Upper lobe of left lung (tissue), 6 donors: ENCODE data around the gene KIF25. TPM values are rescaled to one million over a fixed set of nuclear protein-coding genes. Genes with fewer than 3 reads are reported as not detected.
"Not testable (repeated sequence)": the region's sequence is repeated elsewhere in the genome, so short reads cannot be mapped to it uniquely, and the experiment has no call there.

Experiments used
- ATAC-seq, 2 donors: fragments of 200-7000 bp; cut with Tn5 transposase; one replicate each; pipeline ENCODE4 v1.9.1; 2022; ENCODE audit warnings: mild to moderate bottlenecking in 2 of 2, moderate library complexity in 2 of 2; ENCODE audit not compliant: low FRiP score in 2 of 2
- DNase-seq, 2 donors: peaks; one replicate each; pipeline ENCODE4 v3.0.0-alpha.2; 2019 to 2020
- H3K27ac ChIP-seq, 4 donors: fragments of 200-600 bp; sonication (generic); one replicate each; pipeline ENCODE4 v1.5.1; 2016 to 2019
- H3K27me3 ChIP-seq, 4 donors: fragments of 200-600 bp; sonication (generic); one replicate each; pipeline ENCODE4 v1.5.1; 2017 to 2019
- H3K36me3 ChIP-seq, 4 donors: fragments of 200-600 bp; sonication (generic); one replicate each; pipeline ENCODE4 v1.5.1; 2016 to 2019
- H3K4me1 ChIP-seq, 4 donors: fragments of 200-600 bp; sonication (generic); one replicate each; pipeline ENCODE4 v1.5.1; 2018 to 2019
- H3K4me3 ChIP-seq, 4 donors: fragments of 200-600 bp; sonication (generic); one replicate each; pipeline ENCODE4 v1.5.1; 2017 to 2019; ENCODE audit warnings: mild to moderate bottlenecking in 2 of 4, moderate library complexity in 1 of 4
- H3K9me3 ChIP-seq, 4 donors: fragments of 200-600 bp; sonication (generic); one replicate each; pipeline ENCODE4 v1.5.1; 2018 to 2019
- EP300 ChIP-seq, 4 donors: sonication (generic); formaldehyde crosslinking; IDR thresholded peaks; one replicate each; pipeline ENCODE4 v1.5.1; 2017; ENCODE audit warnings: antibody characterized with exemption in 4 of 4, control low read depth in 2 of 4
- POLR2A ChIP-seq, 4 donors: fragments of 450-650 bp; IDR thresholded peaks; one replicate each; pipeline ENCODE4 v1.5.1; 2016 to 2017; ENCODE audit warnings: antibody characterized with exemption in 4 of 4, mild to moderate bottlenecking in 2 of 4
- POLR2AphosphoS5 ChIP-seq, 2 donors: sonication (generic); formaldehyde crosslinking; IDR thresholded peaks; one replicate each; pipeline ENCODE4 v1.5.1; 2017; ENCODE audit warnings: antibody characterized with exemption in 2 of 2
- WGBS, 2 donors: methylation state at CpG; one replicate each; pipeline ENCODE4 v1.1.5; 2017 to 2018; 5-methylcytosine and 5-hydroxymethylcytosine counted together
- total RNA-seq, 6 donors: library from RNA; depleted of rRNA in 4 of 6; stranded (reverse); fragments of >200 nt in 4 of 6; gene quantifications; one replicate each; pipeline versions ENCODE4 v1.1.0 to v1.2.1, GENCODE V29; 2016 to 2021
- TF ChIP-seq, protein P1 (sequence below), 6 experiments: fragments of 450-650 bp in 4 of 6; fragments of 200-600 bp in 2 of 6; sonication (generic) in 2 of 6; IDR thresholded peaks; one replicate each; pipeline ENCODE4 v1.5.1; 2016 to 2019; ENCODE audit warnings: antibody characterized with exemption in 6 of 6
- donor health status: DM: no; HTN: no; CAD: no; lungs with moderate emphysema.
- donor health status: DM: no; HTN: yes; CAD: no; lungs with severe emphysema.

The KIF25 gene
- total RNA-seq, 6 donors from 2014 or later, result 0.17 to 0.54 (median 0.30) TPM; not detected in 3

GRCh38 chr6:168001029-168001332 is 3.5 kb downstream of the KIF25 start:
- no peaks in the 10 kb centered on the region for H3K36me3 ChIP-seq
- H3K27ac ChIP-seq, result no peak overlapping the region
- TF ChIP-seq POLR2AphosphoS5 (IDR thresholded peaks at IDR 0.05) (no peak), EP300 (IDR thresholded peaks at IDR 0.05) (no peak), POLR2A (IDR thresholded peaks at IDR 0.05) (no peak)
- TF ChIP-seq, protein P1, sequence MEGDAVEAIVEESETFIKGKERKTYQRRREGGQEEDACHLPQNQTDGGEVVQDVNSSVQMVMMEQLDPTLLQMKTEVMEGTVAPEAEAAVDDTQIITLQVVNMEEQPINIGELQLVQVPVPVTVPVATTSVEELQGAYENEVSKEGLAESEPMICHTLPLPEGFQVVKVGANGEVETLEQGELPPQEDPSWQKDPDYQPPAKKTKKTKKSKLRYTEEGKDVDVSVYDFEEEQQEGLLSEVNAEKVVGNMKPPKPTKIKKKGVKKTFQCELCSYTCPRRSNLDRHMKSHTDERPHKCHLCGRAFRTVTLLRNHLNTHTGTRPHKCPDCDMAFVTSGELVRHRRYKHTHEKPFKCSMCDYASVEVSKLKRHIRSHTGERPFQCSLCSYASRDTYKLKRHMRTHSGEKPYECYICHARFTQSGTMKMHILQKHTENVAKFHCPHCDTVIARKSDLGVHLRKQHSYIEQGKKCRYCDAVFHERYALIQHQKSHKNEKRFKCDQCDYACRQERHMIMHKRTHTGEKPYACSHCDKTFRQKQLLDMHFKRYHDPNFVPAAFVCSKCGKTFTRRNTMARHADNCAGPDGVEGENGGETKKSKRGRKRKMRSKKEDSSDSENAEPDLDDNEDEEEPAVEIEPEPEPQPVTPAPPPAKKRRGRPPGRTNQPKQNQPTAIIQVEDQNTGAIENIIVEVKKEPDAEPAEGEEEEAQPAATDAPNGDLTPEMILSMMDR (IDR thresholded peaks at IDR 0.05), result no peak
- WGBS, 2 donors, result 68 to 71% methylated on average over 10 of the region's 10 CpGs
- no peaks in the 10 kb centered on the region for H3K4me1 ChIP-seq
- H3K9me3 ChIP-seq, result no peaks in the 10 kb centered on the region
- ATAC-seq (no peak), DNase-seq (no peak)
- H3K27me3 ChIP-seq, result no peaks in the 10 kb centered on the region
- H3K4me3 ChIP-seq, result no peak overlapping the region

DNA sequence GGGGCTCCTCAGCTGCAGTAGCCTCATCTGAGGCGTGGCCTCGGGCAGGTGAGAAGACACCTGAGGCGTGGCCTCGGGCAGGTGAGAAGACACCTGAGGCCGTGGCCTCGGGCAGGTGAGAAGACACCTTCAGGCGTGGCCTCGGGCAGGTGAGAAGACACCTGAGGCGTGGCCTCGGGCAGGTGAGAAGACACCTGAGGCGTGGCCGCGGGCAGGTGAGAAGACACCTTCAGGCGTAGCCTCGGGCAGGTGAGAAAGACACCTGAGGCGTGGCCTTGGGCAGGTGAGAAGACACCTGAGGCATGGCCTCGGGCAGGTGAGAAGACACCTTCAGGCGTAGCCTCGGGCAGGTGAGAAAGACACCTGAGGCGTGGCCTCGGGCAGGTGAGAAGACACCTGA is 4.0 kb downstream of the KIF25 start:
- H3K36me3 ChIP-seq, DNase-seq, H3K4me3 ChIP-seq, ATAC-seq, H3K9me3 ChIP-seq, H3K27ac ChIP-seq, H3K4me1 ChIP-seq, H3K27me3 ChIP-seq: not testable (repeated sequence)
- 91 to 94% methylated on average over 5 to 21 of the region's 21 CpGs for WGBS, 2 donors

GRCh38 chr6:168002804-168003203 is 5.3 kb downstream of the KIF25 start:
- no peak overlapping the region for H3K4me3 ChIP-seq
- WGBS, 2 donors, result 89 to 94% methylated on average over 6 of the region's 6 CpGs
- H3K27ac ChIP-seq, result no peak overlapping the region
- no peaks in the 10 kb centered on the region for H3K27me3 ChIP-seq
- DNase-seq, result no peak
- no peaks in the 10 kb centered on the region for H3K36me3 ChIP-seq
- no peak for TF ChIP-seq EP300 (IDR thresholded peaks at IDR 0.05)
- TF ChIP-seq, protein P1 (IDR thresholded peaks at IDR 0.05), result no peak
- TF ChIP-seq POLR2A (IDR thresholded peaks at IDR 0.05), result no peak
- TF ChIP-seq POLR2AphosphoS5 (IDR thresholded peaks at IDR 0.05), result no peak
- H3K9me3 ChIP-seq, result no peaks in the 10 kb centered on the region
- ATAC-seq, result no peak
- no peaks in the 10 kb centered on the region for H3K4me1 ChIP-seq

GRCh38 chr6:168004023-168004422 is 6.6 kb downstream of the KIF25 start:
- DNase-seq, result no peak
- H3K4me3 ChIP-seq, result no peak overlapping the region
- ATAC-seq, result no peak
- no peak overlapping the region for H3K27ac ChIP-seq
- no peaks in the 10 kb centered on the region for H3K4me1 ChIP-seq
- 72 to 78% methylated on average over 7 of the region's 7 CpGs for WGBS, 2 donors
- no peaks in the 10 kb centered on the region for H3K27me3 ChIP-seq
- H3K9me3 ChIP-seq, result no peaks in the 10 kb centered on the region
- no peaks in the 10 kb centered on the region for H3K36me3 ChIP-seq
- no peak for TF ChIP-seq EP300 (IDR thresholded peaks at IDR 0.05)
- no peak for TF ChIP-seq POLR2A (IDR thresholded peaks at IDR 0.05)
- TF ChIP-seq, protein P1 (IDR thresholded peaks at IDR 0.05), result no peak

DNA sequence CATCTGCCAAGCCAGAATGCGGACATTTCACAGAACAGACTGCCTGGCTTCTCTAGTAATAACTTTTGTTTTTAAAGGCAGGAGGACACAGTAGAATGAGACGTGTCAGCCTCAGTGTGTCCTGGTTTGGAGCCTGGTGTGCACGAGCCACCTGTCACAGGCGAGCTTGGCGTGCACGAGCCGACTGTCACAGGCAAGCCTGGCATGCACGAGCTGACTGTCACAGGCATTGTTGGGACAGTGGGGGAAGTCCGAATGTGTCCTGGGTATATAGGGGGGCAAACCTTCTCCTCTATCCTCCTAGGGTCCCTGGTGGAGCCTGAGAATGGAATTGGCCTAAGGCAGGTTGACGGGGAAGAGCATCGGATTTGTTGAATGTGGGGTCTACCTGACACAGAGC is 7.5 kb downstream of the KIF25 start:
- no peak overlapping the region for H3K4me3 ChIP-seq
- H3K9me3 ChIP-seq, result no peaks in the 10 kb centered on the region
- DNase-seq (no peak), ATAC-seq (no peak)
- no peaks in the 10 kb centered on the region for H3K36me3 ChIP-seq
- TF ChIP-seq EP300 (IDR thresholded peaks at IDR 0.05) (no peak), POLR2AphosphoS5 (IDR thresholded peaks at IDR 0.05) (no peak), POLR2A (IDR thresholded peaks at IDR 0.05) (no peak)
- TF ChIP-seq, protein P1 (IDR thresholded peaks at IDR 0.05), result no peak
- H3K27ac ChIP-seq, result no peak overlapping the region
- no peaks in the 10 kb centered on the region for H3K27me3 ChIP-seq
- H3K4me1 ChIP-seq, result no peaks in the 10 kb centered on the region
- 93 to 99% methylated on average over 11 of the region's 11 CpGs for WGBS, 2 donors
